GM19043 (cell line): ENCODE results near the gene EDN2.

ENCODE experiments used
- ATAC-seq: cut with Tn5 transposase; IDR thresholded peaks from one replicate; pipeline ENCODE4 v1.9.1; 2021; ENCODE audit warnings: low read depth; ENCODE audit not compliant: unreplicated experiment

Gene EDN2

GRCh38 chr1:41518471-41518870, 34.0 kb upstream of the EDN2 start:
- ATAC-seq: no peak

DNA sequence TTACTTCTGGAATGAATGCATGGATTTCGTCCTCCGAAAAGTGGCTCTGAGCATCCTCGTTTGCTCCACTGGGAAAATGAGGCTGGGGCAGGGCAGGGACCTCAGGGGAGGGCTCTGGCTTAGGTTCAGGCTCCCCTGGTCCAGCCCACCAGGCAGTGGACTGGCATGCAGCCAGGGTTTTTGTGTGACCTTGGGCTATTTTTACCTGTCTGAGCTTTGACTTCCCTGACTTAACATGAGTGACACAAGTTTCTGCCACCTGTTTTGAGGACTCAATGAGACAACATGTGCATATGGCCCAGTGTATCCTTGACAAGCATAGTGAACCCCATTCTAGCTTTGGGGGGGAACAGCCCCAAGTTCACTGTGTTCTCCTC, 32.6 kb upstream of the EDN2 start:
- ATAC-seq: no peak

GRCh38 chr1:41516168-41517061, 31.9 kb upstream of the EDN2 start:
- ATAC-seq: peak; percentile 67

- no peak for ATAC-seq
These were observed 31.3 kb upstream of the EDN2 start for GRCh38 chr1:41515778-41516167.

DNA sequence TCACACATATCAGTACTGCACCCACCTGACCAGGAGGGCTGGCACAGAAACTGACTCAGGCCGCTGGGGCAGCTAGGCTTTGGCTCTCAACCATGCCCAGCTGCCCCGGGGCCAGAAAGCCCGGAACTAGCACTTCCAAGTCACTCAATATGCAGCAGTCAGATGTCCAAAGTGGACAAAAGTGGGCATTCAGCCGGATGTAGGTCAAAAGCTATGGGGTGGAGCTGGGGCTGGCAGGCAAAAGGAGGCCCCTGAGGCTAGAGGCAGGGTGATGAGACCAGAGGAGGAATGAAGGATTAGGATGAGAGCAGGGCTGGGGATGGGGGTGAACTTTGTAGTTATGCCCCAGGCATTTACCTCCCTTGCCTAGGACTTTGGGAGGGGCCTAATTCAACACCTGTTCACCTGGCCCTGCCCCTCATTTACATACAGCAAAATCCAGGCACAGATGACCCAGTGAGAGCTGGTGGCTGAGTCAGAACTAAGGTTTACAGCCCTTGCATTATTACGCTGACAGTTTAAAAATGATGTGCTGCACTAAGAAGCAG, 30.7 kb upstream of the EDN2 start:
- no peak for ATAC-seq

DNA sequence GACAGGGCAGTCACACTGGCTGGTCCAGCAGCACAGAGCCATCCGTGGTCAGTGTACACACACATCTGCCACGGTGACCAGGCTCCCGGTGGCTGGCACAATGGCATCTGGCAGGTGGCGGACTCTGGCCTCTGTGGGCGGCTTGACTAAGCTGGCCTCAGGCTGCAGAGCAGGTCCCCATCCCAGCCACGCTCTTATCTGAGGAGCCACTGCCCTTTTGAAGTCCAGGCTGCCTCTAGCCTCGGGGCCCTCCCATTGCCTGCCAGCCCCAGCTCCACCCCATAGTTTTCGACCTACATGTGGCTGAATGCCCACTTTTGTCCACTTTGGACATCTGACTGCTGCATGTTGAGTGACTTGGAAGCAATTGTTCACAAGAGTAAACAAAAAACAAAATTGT, 29.9 kb upstream of the EDN2 start:
- no peak for ATAC-seq

GRCh38 chr1:41513383-41513735, 28.9 kb upstream of the EDN2 start:
- ATAC-seq: no peak

- ATAC-seq: no peak
These were observed 28.4 kb upstream of the EDN2 start for GRCh38 chr1:41512701-41513382.

DNA sequence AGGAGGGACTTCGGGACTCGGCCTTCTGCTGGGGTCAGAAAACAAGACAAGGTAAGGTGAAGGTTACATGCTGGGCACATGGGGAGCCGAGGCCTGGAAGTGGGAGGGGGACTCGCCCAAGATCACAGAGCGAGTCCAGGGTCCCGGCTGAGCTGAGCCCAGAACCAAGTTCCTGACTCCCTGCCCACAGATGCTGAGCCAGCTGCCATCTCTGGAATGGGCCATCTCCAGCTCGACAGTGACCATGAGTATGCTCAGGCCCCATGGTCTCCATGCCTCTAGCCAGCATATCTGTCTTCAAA, 26.7 kb upstream of the EDN2 start:
- no peak for ATAC-seq

DNA sequence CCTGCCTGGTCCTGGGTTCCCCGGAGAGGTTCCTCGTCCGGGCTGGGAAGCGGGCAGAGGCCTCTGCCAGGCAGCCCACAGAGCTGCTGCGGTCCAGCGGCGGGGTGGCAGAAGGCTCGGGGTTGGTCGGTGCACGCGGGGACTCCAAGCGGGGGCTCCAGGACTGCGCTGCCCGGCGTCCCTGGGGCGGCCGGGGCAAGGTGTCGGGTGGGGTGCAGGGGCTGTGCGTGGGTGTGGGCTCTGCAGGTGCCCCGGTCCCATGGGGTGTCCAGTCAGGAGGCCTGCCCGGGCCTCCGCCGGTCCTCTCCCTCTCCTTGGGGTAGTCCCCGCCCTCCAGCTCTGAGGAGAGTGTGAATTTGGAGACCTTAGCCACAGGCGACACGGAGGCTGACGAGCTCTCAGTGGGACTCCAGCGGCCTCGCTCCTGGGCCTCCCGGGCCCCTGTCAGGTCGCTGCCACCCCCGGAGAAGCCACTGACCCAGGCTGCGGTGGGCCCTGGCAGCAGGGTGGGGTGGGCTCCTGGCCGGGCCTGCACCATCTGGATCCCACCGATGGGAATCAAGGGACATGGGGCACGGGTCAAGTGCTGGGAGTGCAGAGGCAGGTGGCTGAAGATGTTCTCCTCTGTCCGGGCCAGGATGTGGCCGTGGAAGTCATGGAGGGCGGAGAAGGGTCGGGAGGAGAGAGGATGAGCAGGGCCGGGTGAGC, 26.2 kb upstream of the EDN2 start:
- ATAC-seq: no peak

- no peak for ATAC-seq
These were observed 24.8 kb upstream of the EDN2 start for GRCh38 chr1:41509270-41509671.

DNA sequence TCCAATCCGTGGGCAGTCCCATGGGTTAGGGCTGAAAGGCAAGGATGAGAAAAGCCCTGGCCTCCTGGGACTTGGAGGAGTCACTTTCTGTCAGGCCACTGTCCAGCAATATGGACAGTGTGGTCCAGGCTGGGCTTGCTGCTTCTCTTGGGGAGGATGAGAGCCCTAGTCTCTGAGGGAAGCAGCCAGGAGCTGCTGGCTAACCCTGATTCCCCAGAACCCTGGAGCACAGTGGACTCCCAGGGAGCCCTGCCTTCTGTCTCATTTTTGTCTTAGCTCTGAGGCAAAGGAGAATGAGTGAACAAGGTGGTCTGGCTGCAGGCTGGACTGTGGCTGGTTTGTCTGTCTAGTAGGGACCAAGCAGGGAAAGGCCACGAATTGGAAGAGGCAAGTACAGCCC, 23.8 kb upstream of the EDN2 start:
- ATAC-seq: no peak

- no peak for ATAC-seq
These were observed 23.4 kb upstream of the EDN2 start for GRCh38 chr1:41507836-41508235.

GRCh38 chr1:41507110-41507720, 22.7 kb upstream of the EDN2 start:
- ATAC-seq: no peak

GRCh38 chr1:41504114-41505035, 19.9 kb upstream of the EDN2 start:
- ATAC-seq: no peak

DNA sequence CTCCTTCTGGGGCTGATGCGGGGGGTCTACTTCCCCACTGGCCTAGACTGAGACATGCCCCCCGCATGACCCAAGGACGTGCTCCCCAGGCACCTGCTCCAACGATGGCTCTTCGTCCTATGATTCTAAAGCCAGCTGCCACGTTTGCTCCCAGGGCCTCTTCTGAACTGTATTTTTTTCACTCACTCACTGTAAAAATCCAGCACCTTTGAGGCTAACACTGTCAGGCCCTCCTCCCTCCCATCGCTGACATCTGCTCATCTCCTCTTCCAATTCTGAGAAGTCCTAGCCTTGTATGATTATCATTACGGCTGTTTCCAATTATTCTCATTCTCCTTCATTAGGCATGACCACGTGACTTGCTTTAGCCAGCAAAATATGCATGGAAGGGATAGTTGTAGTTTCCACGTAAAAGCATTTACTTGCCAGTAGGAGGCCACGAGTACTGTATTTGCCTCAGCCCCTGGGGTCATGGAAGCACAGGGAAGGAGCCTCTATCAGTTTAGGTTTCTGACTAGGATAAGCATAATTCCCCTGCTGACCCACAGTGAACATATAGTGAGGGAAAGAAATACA, 19.1 kb upstream of the EDN2 start:
- ATAC-seq: no peak

- ATAC-seq: no peak
These were observed 18.4 kb upstream of the EDN2 start for GRCh38 chr1:41502912-41503311.

- no peak for ATAC-seq
These were observed 17.1 kb upstream of the EDN2 start for GRCh38 chr1:41501581-41501980.

DNA sequence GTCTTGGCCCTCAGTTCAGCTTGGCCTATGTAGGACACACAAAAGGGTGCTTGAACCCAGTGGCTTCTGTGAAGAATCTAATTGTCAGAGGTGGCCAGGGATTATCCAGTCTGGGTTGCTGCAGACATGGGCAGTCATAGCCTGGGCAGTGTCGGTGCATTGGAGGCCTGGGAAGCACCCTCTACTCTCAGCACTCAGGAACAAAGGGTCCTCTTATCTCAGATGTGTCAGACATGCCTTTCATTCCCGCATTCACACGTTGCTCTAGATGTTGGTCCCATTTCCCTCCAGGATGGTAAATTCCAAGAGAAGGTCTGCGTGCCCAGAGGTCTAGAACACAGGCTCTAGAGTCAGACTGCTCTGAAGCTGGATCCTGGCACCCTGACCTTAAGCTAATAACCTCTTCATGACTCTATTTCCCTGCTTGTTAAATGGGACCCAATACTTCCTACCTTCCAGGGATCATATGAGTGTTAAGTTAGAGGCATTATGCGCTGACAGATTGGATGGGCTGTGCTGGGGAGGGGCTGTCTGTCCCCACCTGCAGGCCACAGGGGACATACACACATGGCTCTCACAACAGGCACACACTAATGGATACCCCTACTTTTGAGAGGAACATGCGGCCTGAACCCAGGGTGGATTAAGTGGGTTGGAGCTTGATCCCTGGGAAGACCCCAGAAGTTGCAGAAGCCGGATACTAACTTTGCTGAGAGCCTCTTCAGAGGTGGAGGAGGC, 16.5 kb upstream of the EDN2 start:
- ATAC-seq: no peak
